Fibroblast of peridontal ligament (primary cell): ENCODE results near the gene NF1.
"Not testable (repeated sequence)": the region's sequence is repeated elsewhere in the genome, so short reads cannot be mapped to it uniquely, and the experiment has no call there.

Source experiments
- DNase-seq: peaks from one replicate; pipeline ENCODE4 v3.0.0-alpha.2; 2010; ENCODE audit errors: extremely low read depth

Gene NF1

DNA sequence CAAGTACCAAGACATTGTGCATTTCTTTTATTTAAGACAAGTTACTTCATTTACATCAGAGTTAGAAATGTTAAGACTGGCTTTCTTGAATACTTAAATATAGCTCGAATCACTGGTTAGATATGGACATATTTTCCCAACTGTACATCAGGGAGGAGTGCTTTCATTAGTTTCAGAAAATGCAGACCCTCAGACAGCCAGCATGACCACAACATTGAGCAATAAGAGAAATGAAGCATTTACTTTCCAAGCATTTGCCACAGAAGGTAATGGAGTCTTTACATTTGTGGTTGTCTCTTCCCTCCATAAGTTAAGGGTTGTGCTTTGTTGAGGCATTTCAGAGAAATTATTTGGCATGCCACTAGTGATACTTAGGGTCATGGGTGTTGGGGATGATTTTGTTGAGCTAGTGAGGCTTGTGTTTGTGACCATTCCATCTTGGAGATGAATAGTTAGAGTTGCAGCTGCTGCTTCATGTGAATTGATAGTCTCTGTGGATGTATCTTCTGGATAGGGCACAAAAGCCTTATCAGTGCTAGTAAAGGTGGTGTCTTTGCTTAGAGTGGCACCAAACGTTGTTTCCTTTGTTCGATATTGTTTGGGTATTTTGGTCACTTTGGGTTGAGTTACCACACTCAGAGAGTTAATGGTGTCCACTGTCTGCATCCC lies 200.2 kb downstream of the NF1 start:
- peak; percentile 45 for DNase-seq

DNA sequence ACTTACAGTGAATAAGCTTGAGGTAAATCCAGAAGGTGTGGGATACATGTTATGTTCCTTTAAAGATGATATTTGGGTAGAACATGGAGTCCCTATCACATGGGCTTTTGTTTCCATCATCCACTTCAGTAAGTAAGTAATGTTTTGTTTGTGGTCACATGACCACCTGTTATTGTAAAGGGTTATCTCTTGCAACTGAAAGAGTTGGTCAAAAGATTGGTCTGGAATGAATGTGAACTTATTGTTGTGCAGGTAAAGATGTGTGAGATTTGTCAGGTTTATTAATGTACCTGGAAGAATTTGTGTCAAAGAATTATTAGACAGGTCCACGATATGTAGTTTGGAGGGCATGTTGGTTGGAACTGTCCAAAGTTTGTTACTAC lies 200.7 kb downstream of the NF1 start:
- no peak for DNase-seq

DNA sequence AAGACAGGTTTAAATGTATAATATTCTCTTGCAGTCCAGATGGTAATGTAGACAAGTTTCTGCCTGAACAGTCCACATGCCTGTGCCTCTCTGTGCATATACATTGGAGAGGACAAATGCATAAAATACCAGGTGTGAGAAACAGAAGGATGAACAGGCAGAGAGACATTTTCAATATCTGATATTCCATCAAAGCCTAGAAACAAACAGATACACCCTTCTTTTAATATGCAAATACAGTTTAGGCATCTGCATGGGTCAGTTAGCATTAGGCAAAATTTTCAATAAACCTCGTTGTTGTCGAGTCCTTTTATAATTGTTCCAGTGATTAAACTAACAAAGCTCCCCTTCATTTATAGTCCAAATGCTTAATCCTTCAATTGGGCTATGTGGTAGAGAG lies 201.4 kb downstream of the NF1 start:
- no peak for DNase-seq

DNA sequence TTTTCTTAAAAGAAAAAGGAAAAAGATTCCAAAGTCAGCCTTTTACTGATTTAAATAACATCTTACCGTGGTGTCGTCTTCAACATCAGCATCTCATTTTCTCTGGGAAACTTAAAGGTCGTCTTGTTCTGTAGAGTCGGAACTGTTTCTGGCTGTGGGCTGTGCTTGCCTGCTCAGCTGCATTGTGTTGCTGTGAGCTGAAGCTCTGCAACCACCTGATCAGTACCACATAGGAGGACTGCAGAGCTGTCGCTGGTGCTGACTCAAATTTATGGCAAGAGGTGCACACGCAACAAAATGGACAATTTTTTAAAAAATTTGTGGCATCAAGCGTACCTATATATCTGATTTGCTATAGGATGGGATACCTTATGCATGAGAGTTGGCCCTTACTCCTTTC lies 202.3 kb downstream of the NF1 start, which contains the start of gene OMG:
Gene OMG, minus strand, starts transcription at position 150 of the 400 bp plus-strand sequence. CDS start 908 bp downstream, outside the sequence.
- no peak for DNase-seq

DNA sequence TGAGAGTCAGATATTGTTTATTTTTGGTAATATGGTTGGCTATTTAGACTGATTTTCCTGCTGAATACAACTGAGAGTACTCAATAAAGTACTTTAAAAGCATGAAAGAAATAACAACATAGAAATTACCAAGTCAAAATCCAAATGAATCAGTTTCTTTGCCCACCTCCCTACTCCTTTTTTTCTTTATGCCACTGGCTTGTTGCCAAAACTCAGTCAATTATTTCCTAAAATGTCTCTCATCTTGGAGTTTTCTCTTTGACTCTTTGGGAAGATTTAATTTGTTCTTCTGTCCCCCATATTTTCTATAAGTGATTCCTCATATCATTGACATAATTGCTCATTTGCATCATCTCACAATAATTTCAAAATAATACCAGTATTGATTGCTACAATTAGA lies 204.8 kb downstream of the NF1 start:
- DNase-seq = no peak

DNA sequence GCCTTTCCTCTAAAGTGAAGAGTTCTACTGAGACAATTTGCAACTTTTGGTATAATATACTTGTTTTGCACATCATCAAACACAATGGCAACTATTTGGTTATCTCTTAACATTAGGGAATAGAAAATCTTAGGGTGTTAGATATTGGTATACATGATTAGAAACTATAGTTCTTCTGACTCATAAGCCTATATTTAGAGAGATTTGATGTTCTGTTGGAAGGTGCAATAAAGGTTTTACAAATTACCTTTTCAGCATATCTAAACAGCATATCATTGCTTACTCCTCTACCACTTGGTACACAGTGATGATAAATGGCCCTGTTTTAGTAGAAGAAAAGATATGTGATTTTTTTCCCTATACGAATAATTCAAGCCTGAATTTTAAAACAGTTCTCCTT lies 212.9 kb downstream of the NF1 start:
- no peak for DNase-seq

DNA sequence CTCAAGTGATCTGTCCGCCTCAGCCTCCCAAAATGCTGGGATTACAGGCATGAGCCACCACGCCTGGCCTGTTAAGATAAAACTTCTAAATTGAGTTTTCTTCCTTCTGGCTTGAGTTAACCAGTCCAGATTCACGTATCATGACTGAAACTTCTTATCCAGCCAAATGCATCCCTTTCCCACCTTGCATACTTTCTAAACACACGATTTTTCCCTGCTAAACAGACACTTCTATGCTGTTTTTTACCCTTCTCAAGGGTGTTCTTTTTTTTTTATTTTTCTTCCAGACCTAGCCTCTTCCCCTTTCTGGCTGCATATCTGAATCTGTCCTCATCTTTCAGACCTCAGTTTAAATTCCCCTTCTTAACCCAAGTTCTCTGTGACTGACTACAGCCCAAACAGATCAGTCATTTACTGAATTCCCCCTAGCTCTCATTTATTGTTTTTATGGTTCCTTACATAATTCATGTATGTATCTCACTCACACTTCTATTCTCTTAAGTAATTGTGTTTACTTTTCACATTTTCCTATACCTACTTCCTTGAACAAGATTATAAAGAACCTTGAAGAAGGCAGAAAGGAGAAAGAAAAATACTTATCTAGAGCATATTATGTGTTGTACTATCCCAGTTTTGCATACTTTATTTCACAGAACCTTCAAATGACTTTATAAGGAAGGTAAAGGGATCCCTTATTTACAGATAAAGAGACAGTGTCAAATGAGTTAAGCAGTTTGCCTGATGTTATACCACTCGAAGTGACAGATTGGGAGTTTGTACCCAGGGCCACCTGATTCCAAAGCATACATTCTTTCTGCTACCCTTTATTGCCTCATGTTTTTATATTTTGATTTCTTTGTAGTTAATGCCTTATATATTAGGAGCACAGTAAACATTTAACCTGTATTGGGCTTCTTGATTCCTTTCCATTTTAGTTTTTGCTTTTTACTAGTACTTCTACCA lies 213.9 kb downstream of the NF1 start:
- DNase-seq = no peak

DNA sequence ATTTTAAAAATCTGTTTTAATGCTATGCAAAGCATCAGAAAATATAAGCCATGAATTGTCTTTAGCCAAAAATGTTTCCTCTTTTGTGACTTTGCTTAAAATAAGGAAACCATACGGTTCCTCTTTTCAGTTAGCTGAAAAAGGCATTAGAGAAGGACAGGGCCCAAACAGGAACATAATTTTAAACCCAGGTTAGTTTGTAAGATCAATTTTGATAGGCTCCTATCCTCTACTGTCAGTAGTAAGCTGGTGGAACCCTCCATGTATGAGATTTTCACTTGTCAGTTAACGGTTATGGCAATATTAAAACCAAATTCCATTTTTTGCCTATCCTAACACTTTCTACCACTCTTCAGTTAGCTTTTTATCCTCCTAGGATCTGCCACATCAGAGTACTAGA lies 214.8 kb downstream of the NF1 start:
- no peak for DNase-seq

DNA sequence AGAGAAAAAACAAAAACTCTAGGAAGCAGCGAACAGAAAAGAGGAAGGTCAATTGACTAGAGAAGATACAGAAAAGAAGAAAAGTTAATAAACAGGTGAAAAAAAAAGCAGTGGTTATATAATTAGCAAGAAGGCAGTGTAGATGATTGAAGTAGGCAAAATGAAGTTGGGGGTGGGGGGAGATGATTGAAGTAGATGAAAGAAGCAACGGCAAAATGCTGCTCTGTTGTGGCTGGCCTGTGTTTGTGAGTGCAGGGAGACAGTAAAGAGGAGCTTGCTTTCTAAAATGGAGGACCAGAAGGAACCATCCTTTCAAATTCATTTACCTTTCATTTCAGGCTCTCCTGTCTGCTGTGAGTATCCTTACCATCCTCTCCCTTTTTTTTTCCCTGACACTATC lies 215.5 kb downstream of the NF1 start:
- no peak for DNase-seq

DNA sequence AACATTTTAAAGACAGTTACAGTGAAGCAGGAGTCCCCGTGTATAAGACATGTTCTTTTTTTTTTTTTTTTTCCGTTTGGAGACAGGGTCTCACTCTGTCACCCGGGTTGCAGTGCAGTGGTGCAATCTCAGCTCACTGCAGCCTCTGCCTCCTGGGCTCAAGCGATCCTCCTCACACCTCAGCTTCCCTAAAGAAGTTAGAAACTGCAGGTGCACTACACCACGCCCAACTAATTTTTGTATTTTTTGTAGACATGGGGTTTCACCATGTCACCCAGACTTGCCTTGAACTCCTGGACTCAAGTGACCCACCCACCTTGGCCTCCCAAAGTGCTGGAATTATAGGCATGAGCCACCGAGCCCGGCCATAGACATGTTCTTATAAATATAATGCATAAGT lies 216.1 kb downstream of the NF1 start:
- DNase-seq = no peak

DNA sequence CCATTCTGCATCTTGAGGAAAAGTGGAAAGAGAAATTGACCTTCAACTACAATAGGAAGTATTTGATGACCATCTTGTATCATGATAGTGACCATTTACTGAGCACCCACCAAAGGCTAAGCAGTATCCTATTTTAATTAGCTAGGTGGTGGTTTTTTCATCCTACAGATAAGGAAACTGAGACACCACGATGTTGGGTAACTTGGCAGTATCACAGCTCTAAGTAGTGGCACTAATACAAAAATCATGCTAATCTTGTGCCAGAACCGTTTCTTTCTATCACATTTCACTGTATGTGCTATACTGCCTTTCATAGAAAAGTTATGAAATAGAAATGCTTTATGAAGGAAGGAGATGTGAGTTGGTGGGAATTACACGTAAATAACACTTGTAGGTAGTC lies 216.7 kb downstream of the NF1 start:
- no peak for DNase-seq

DNA sequence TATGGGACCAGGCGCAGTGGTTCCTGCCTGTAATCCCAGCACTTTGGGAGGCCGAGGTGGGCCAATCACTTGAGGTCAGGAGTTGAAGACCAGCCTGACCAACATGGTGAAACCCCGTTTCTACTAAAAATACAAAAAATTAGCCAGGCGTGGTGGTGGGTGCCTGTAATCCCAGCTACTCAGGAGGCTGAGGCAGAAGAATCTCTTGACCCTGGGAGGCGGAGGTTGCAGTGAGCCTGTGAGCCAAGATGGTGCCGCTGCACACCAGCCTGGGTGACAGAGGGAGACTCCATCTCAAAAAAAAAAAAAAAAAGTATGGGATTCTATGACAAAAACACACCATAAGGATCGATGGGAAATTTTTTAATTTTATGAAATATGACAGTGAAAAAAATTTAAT lies 217.4 kb downstream of the NF1 start:
- not testable (repeated sequence) for DNase-seq

DNA sequence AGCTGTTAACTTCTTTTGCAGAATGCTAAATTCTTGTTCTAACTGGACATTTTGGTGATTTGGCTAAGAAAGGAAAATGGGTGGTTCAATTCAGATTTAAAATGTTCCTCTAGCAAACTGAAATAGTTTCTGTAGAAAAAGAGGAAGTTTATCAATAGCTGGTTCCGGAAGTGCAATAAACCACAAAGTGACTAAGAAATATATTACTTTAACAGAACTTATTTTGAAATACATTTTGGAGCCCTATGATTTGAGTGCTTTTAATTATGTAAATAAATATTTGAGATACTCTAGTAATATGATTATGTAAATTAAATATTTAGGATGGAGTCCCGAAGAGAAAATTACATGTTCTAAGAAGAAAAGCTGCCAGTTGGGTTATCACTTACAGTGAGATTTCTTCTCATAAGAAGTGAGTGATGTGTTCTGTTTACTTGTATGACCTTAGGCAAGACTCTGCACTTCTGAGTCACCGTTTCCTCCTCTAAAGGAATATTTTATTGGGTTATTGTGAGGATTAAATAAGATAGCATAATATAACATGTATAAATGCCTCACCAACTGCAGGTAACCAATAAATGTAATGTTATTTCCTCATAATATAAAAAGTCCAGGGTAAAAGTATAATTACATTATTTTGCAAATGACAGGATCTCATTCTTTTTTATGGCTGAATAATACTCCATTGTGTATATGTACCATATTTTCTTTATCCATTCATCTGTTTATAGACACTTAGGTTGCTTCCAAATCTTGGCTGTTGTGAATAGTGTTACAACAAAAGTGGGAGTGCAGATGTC lies 219.4 kb downstream of the NF1 start, which contains the start of gene EVI2B:
Gene EVI2B, minus strand, starts transcription at position 73 of the 800 bp plus-strand sequence. CDS start 8,445 bp downstream, outside the sequence.
- DNase-seq = peak; percentile 77

DNA sequence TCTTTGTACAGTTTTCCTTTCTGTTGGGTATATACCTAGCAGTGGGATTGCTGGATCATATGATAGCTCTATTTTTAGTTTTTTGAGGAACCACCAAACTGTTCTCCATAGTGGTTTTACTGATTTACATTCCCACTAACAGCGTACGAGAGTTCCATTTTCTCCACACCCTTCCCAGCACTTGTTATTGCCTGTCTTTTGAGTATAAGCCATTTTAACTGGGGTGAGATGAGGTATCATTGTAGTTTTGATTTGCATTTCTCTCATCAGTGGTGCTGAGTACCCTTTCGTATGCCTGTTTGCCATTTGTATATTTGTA lies 220.0 kb downstream of the NF1 start:
- DNase-seq = no peak

DNA sequence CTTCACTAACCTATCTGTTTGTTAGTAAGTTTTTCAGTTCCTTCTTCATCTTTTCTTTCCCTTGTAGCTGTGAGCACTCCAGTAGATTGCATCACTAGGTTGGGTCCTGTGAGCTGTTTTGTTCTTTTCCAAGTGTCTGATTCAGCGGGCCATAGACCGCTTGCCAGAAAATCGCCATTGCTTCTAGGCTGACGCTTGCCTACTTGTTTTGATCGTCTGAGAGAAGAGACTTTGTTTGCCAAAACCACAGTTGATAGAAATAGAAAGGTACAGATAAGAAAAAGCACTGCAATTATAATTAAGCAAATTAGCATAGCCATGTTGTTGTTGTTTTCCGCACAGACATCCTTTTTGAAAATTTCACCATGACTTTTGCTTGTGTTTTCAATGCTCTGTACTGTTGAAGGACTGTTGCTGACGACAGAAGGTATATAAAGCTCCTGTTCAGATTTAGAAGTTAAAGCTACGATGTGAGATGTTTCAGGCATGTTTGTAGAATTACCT lies 223.6 kb downstream of the NF1 start:
- DNase-seq = peak; percentile 94

DNA sequence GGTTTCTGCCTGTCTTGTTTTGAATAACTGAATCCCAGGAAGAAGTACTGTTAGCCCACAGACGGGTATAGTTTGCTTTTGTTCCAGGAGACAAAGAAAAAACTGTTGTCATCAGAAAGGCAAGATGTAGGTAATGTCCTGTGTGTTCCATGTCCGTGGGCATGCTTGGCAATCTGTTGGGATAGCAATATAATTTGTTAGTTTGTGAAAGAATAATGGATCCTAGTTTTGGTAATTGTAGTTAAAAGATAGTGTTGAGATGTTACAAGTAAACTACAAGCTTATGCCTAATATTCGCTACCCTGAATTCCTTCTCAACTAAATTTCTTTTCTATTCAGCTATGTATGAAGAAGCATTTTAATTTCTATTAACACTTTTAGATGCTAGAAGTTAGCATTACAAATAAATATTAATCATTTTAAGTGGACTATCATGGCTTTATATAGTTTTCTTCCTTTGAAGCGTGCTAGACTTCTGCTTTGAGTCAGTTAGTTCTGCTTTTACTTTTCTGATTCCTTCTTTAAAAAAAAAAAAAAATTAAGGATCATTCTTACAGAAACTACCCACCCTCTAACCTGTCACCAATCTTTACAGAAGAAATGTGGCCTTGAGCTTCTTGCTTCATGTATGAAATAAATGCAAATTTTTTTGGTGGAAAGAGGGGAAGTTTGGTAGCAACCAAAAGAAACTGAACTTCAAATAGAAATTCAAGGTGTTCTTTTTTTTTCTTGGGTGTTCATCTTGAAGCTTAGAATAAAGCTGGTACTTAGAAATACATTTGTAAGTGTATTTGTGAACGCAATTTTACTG lies 224.3 kb downstream of the NF1 start:
- DNase-seq = peak; percentile 37

DNA sequence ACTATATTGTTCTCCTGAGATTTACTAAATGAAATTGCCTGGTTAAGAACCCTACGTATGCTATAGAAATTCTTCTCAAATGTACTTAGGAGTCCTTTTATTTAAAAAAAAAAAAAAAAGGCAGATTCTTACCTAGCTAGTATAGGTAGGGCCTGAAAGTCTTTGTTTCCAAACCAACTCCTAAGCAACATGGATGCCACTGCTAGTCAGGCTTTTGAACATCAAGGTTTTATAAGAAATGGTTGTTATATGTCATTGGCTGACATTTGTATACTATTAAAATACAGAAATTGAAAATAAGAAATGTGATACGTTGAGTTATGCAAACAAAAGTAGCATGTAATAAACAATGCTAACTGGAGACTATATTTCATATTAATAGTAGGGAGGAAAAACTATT lies 225.5 kb downstream of the NF1 start:
- peak; percentile 20 for DNase-seq

DNA sequence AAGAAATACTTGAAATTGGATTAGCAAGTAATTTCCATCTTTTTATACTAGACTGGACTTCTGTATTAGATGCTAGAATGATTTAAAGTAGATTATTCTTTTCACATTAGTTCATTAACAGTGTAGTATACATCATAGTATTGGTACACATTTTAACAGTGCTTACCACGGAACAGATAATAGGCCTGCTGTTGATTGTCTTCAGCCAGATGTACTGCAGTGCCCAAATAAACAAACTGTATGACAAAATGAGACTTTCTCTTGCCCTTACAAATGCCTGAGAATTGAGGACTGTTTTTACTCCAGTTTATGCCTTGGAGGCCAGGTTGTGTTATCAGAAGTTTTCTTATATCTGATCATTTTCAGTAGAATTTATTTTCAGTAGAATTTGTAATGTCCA lies 226.0 kb downstream of the NF1 start:
- peak; percentile 52 for DNase-seq

DNA sequence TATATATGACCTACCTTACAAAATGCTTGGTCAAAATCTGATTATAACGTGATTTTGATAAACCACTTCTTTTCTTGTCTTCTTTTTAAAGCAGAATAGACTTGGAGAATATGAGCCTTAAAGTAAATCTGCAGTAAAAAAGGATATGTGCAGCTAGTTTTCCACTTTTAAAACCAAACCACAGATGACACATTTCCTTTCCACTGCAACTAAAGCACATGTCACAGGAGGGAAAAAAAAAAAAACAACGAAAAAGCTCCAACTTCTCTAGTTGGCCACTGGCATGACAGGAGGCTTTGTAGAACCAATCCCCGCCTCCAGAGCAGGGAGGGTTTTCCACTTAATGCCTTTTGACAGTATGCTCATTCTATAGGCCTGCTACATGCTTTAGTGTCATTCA lies 226.7 kb downstream of the NF1 start, which contains the start of gene EVI2A:
Gene EVI2A, minus strand, starts transcription at position 142 of the 400 bp plus-strand sequence. CDS start 2,609 bp downstream, outside the sequence.
- DNase-seq = peak; percentile 90

DNA sequence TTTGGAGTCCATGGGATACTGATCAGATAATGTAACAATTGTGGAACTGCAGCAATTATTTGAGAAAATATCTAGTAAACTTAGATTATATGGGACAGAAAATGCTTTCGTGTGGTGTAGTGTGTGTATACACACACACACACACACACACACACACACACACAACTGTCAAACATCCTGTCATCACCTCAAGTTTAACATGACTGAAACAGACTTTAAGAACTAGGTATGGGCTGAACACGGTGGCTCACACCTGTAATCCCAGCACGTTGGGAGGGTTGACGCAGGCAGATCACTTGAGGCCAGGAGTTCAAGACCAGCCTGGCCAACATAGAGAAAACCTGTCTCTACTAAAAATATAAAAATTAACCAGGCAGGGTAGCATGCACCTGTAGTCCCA lies 227.2 kb downstream of the NF1 start:
- no peak for DNase-seq

DNA sequence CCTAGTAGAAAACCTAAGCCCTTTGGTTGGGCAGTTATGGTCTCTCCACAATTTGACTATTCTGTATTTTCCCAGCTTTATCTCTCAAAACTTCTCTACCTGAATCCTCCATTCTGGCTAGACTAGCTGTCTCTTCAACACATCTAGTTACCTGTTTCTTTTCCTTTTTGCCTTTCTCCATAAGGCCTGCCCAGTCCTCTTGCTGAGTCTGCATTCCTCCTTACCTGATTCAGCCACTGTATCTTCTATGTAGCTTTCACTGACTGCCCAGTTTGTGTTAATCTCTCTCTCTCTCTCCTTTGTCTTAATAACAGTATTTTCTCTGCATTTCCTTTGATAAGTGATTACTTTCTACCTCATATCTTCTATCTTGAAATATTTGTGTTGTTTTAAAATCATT lies 228.8 kb downstream of the NF1 start:
- no peak for DNase-seq
